Measurements from ENCODE around the gene CDRT15. TPM values are rescaled to one million over a fixed set of nuclear protein-coding genes. Genes with fewer than 3 reads are reported as not detected.
"Not testable (repeated sequence)": the region's sequence is repeated elsewhere in the genome, so short reads cannot be mapped to it uniquely, and the experiment has no call there.

Gene CDRT15
- total RNA-seq, 1 donor from 2014 or later, result not detected

GRCh38 chr17:14198013-14198412 is 38.6 kb downstream of the CDRT15 start:
- Histone ChIP-seq H3K4me1 (peaks cover 26% of the 10 kb centered on the region), H3K9me3 (no peaks in the 10 kb centered on the region), H3K36me3 (no peaks in the 10 kb centered on the region), H3K27ac (peak overlapping the region; percentile 68), H3K4me3 (no peak overlapping the region), H3K27me3 (no peaks in the 10 kb centered on the region)
- TF ChIP-seq CTCF (IDR thresholded peaks at IDR 0.05), result no peak
- DNase-seq, result peak; percentile 82
- ATAC-seq, result peak; percentile 93
- intact Hi-C loops (cut with DNase I), result no loop called here

- Histone ChIP-seq H3K27me3 (no peaks in the 10 kb centered on the region), H3K4me3 (no peak overlapping the region), H3K9me3 (no peaks in the 10 kb centered on the region), H3K4me1 (peaks cover 26% of the 10 kb centered on the region), H3K36me3 (no peaks in the 10 kb centered on the region), H3K27ac (peak overlapping the region; percentile 68)
- DNase-seq, result no peak
- intact Hi-C loops (cut with DNase I), result no loop called here
- ATAC-seq, result peak; percentile 25
- TF ChIP-seq CTCF (IDR thresholded peaks at IDR 0.05), result no peak
Measured at GRCh38 chr17:14197586-14197985, 39.1 kb downstream of the CDRT15 start.

GRCh38 chr17:14197057-14197456 is 39.6 kb downstream of the CDRT15 start:
- DNase-seq (no peak), ATAC-seq (no peak)
- Histone ChIP-seq H3K27ac (no peak overlapping the region), H3K9me3 (no peaks in the 10 kb centered on the region), H3K36me3 (no peaks in the 10 kb centered on the region), H3K4me3 (no peak overlapping the region), H3K4me1 (peaks cover 24% of the 10 kb centered on the region), H3K27me3 (no peaks in the 10 kb centered on the region)
- intact Hi-C loops (cut with DNase I), result no loop called here
- no peak for TF ChIP-seq CTCF (IDR thresholded peaks at IDR 0.05)

GRCh38 chr17:14196377-14196997 is 40.2 kb downstream of the CDRT15 start:
- Histone ChIP-seq H3K27me3 (no peaks in the 10 kb centered on the region), H3K9me3 (no peaks in the 10 kb centered on the region), H3K27ac (no peak overlapping the region), H3K36me3 (no peaks in the 10 kb centered on the region), H3K4me1 (peaks cover 19% of the 10 kb centered on the region), H3K4me3 (no peak overlapping the region)
- intact Hi-C loops (cut with DNase I), result no loop called here
- DNase-seq, result no peak
- no peak for ATAC-seq
- peak; percentile 20 for TF ChIP-seq CTCF (IDR thresholded peaks at IDR 0.05)

GRCh38 chr17:14192636-14193344 is 43.9 kb downstream of the CDRT15 start:
- H3K36me3 ChIP-seq; H3K9me3 ChIP-seq; DNase-seq; intact Hi-C loops (cut with DNase I); H3K27me3 ChIP-seq; H3K27ac ChIP-seq; ATAC-seq; H3K4me3 ChIP-seq; H3K4me1 ChIP-seq: not testable (repeated sequence)

GRCh38 chr17:14192039-14192438 is 44.6 kb downstream of the CDRT15 start:
- H3K9me3 ChIP-seq; ATAC-seq; H3K4me3 ChIP-seq; H3K27ac ChIP-seq; H3K27me3 ChIP-seq; H3K36me3 ChIP-seq; intact Hi-C loops (cut with DNase I); DNase-seq; H3K4me1 ChIP-seq: not testable (repeated sequence)

- H3K4me3 ChIP-seq; intact Hi-C loops (cut with DNase I); H3K9me3 ChIP-seq; H3K27me3 ChIP-seq; H3K27ac ChIP-seq; H3K36me3 ChIP-seq; H3K4me1 ChIP-seq; DNase-seq; ATAC-seq: not testable (repeated sequence)
Measured at GRCh38 chr17:14191469-14191868, 45.2 kb downstream of the CDRT15 start.

- intact Hi-C loops (cut with DNase I); H3K9me3 ChIP-seq; H3K4me1 ChIP-seq; DNase-seq; H3K36me3 ChIP-seq; H3K27ac ChIP-seq; H3K4me3 ChIP-seq; H3K27me3 ChIP-seq: not testable (repeated sequence)
- peak; percentile 39 for ATAC-seq
Measured at GRCh38 chr17:14190774-14191173, 45.9 kb downstream of the CDRT15 start.

- not testable (repeated sequence) for ATAC-seq, DNase-seq
Measured at GRCh38 chr17:14186443-14186842, 50.2 kb downstream of the CDRT15 start.

More at GRCh38 chr17:14186443-14186842, 50.2 kb downstream of the CDRT15 start:
- H3K27ac ChIP-seq; H3K36me3 ChIP-seq; H3K9me3 ChIP-seq; intact Hi-C loops (cut with DNase I); H3K27me3 ChIP-seq; H3K4me1 ChIP-seq; H3K4me3 ChIP-seq: not testable (repeated sequence)

All from upper lobe of right lung (tissue), 1 donor.